HG03139 (cell line): Measurements from ENCODE around the gene EFNB3.

Source experiments
- ATAC-seq: cut with Tn5 transposase; IDR thresholded peaks from one replicate; pipeline ENCODE4 v1.9.1; 2021; ENCODE audit not compliant: unreplicated experiment

The EFNB3 gene

GRCh38 chr17:7716901-7717755 lies 12.1 kb downstream of the EFNB3 start, which contains the start of gene DNAH2:
DNAH2 (plus strand) TSS chr17:7717744; CDS start chr17:7719735, 1,991 bp downstream.
- ATAC-seq = no peak

GRCh38 chr17:7717756-7718350 lies 12.9 kb downstream of the EFNB3 start:
- ATAC-seq = no peak

- ATAC-seq = no peak
Observed at GRCh38 chr17:7719661-7720060, 14.7 kb downstream of the EFNB3 start.

- no peak for ATAC-seq
Observed at GRCh38 chr17:7720125-7720524, 15.1 kb downstream of the EFNB3 start.

GRCh38 chr17:7721612-7722011 lies 16.6 kb downstream of the EFNB3 start:
- no peak for ATAC-seq

GRCh38 chr17:7727886-7728285 lies 22.9 kb downstream of the EFNB3 start:
- no peak for ATAC-seq

GRCh38 chr17:7729816-7730215 lies 24.8 kb downstream of the EFNB3 start:
- no peak for ATAC-seq

- ATAC-seq = no peak
Observed at GRCh38 chr17:7732981-7733539, 28.1 kb downstream of the EFNB3 start.

GRCh38 chr17:7737601-7738000 lies 32.6 kb downstream of the EFNB3 start:
- no peak for ATAC-seq

GRCh38 chr17:7739746-7740145 lies 34.7 kb downstream of the EFNB3 start:
- ATAC-seq = no peak

- ATAC-seq = no peak
Observed at GRCh38 chr17:7740481-7741001, 35.5 kb downstream of the EFNB3 start.

GRCh38 chr17:7742729-7743128 lies 37.7 kb downstream of the EFNB3 start:
- no peak for ATAC-seq

- ATAC-seq = no peak
Observed at GRCh38 chr17:7744416-7744815, 39.4 kb downstream of the EFNB3 start.

- no peak for ATAC-seq
Observed at GRCh38 chr17:7745748-7746470, 40.9 kb downstream of the EFNB3 start.

- no peak for ATAC-seq
Observed at GRCh38 chr17:7747635-7748071, 42.7 kb downstream of the EFNB3 start.

- no peak for ATAC-seq
Observed at GRCh38 chr17:7748076-7748775, 43.2 kb downstream of the EFNB3 start.

GRCh38 chr17:7750321-7750821 lies 45.4 kb downstream of the EFNB3 start:
- ATAC-seq = no peak

- ATAC-seq = no peak
Observed at GRCh38 chr17:7754656-7755055, 49.7 kb downstream of the EFNB3 start.

- ATAC-seq = no peak
Observed at GRCh38 chr17:7755095-7755890, 50.3 kb downstream of the EFNB3 start.

- no peak for ATAC-seq
Observed at GRCh38 chr17:7756968-7757367, 52.0 kb downstream of the EFNB3 start.
